ENCODE measurements around the gene TCHHL1.
A peak's percentile ranks its signal among the peaks of the same experiment; 100 is the strongest.

The TCHHL1 gene

GRCh38 chr1:152039886-152040285, 49.0 kb downstream of the TCHHL1 start:
- DNase-seq (ENCODE audit: low read depth in 3 of 3, low spot score in 1 of 3), result no peak

GRCh38 chr1:152039461-152039860, 49.4 kb downstream of the TCHHL1 start:
- DNase-seq (ENCODE audit: low read depth in 3 of 3, low spot score in 1 of 3), result no peak

GRCh38 chr1:152038871-152039270, 50.0 kb downstream of the TCHHL1 start:
- no peak for DNase-seq (ENCODE audit: low read depth in 3 of 3, low spot score in 1 of 3)

GRCh38 chr1:152036267-152037216, 52.3 kb downstream of the TCHHL1 start, which contains the start of gene S100A11:
Gene S100A11 (minus strand): TSS chr1:152037004. CDS start chr1:152036915, 89 bp downstream.
- peak; percentile 44 to 58 (median 50) for DNase-seq (ENCODE audit: low read depth in 3 of 3, low spot score in 1 of 3)

- no peak for DNase-seq (ENCODE audit: low read depth in 3 of 3, low spot score in 1 of 3)
These were observed 53.2 kb downstream of the TCHHL1 start for GRCh38 chr1:152035539-152036266.

GRCh38 chr1:152034654-152035538, 54.0 kb downstream of the TCHHL1 start:
- peak in 2 of 3 donors; percentile 15 to 27 for DNase-seq (ENCODE audit: low read depth in 3 of 3, low spot score in 1 of 3)

- no peak for DNase-seq (ENCODE audit: low read depth in 3 of 3, low spot score in 1 of 3)
These were observed 54.6 kb downstream of the TCHHL1 start for GRCh38 chr1:152034324-152034653.
